K562 (cell line): ENCODE results near the gene CEP131. TPM values are rescaled to one million over a fixed set of nuclear protein-coding genes. Genes with fewer than 3 reads are reported as not detected.

ENCODE experiments used
- BCOR ChIP-seq: fragments of 450-650 bp; IDR thresholded peaks from 2 replicates; pipeline ENCODE4 v1.6.1; 2016
- ESRRB ChIP-seq: fragments of 250-450 bp; sonication (Bioruptor Pico); IDR thresholded peaks from 2 replicates; pipeline ENCODE4 v1.5.0; 2020; ENCODE audit warnings: mild to moderate bottlenecking, moderate library complexity, borderline replicate concordance
- FOXJ2 ChIP-seq: fragments of 200-800 bp; sonication (Bioruptor generic); IDR thresholded peaks from 2 replicates; pipeline ENCODE4 v1.6.1; 2016; ENCODE audit warnings: missing genetic modification characterization, missing compliant biosample characterization
- GABPB2 ChIP-seq: fragments of 250-450 bp; sonication (Bioruptor Pico); conservative IDR thresholded peaks from 2 replicates; pipeline ENCODE4 v1.5.1; 2021; ENCODE audit warnings: mild to moderate bottlenecking
- GATAD2A ChIP-seq: fragments of 450-650 bp; IDR thresholded peaks from 2 replicates; pipeline ENCODE4 v1.6.1; 2017
- HCFC1 ChIP-seq: IDR thresholded peaks from 2 replicates; pipeline ENCODE4 v1.6.1; 2012; ENCODE audit warnings: low read depth, low read length, improper control_type of control experiment
- HNRNPH1 ChIP-seq: fragments of 200-400 bp; formaldehyde crosslinking; optimal IDR thresholded peaks from 2 replicates; pipeline ENCODE3; 2017; ENCODE audit warnings: low read depth, mild to moderate bottlenecking, low read length, moderate library complexity
- MAFG ChIP-seq: fragments of 450-650 bp; conservative IDR thresholded peaks from 2 replicates; pipeline ENCODE4 v1.6.1; 2016; ENCODE audit warnings: missing genetic modification characterization, missing compliant biosample characterization
- MAZ ChIP-seq, 2 experiments: fragments of 450-650 bp in 1 of 2; sonication (generic) in 1 of 2; formaldehyde crosslinking; IDR thresholded peaks in 1 of 2; conservative IDR thresholded peaks in 1 of 2; 2 replicates each; pipeline versions ENCODE4 v1.4.0 to v1.5.0; 2020; ENCODE audit warnings: mild to moderate bottlenecking in 1 of 2, missing genetic modification reagents in 1 of 2
- MXI1 ChIP-seq: IDR thresholded peaks from 2 replicates; pipeline ENCODE4 v1.6.1; 2011; ENCODE audit warnings: low read depth, mild to moderate bottlenecking, improper control_type of control experiment, low read length
- NFIX ChIP-seq: fragments of 250-450 bp; sonication (Bioruptor Pico); IDR thresholded peaks from 2 replicates; pipeline ENCODE4 v1.4.0; 2020; ENCODE audit warnings: low read depth, mild to moderate bottlenecking, moderate library complexity
- NR2C1 ChIP-seq, 2 experiments: fragments of 450-650 bp; IDR thresholded peaks; 2 replicates each; pipeline ENCODE4 v1.6.1; 2017; ENCODE audit warnings: mild to moderate bottlenecking in 2 of 2, antibody characterized with exemption in 1 of 2, inconsistent platforms in 1 of 2, missing compliant biosample characterization in 1 of 2, missing genetic modification characterization in 1 of 2
- PHF21A ChIP-seq: fragments of 450-650 bp; IDR thresholded peaks from 2 replicates; pipeline ENCODE4 v1.6.1; 2017; ENCODE audit warnings: low read depth, borderline replicate concordance
- POLR3G ChIP-seq: IDR thresholded peaks from 2 replicates; pipeline ENCODE4 v1.6.1; 2011; ENCODE audit not compliant: insufficient read length, insufficient replicate concordance; ENCODE audit errors: extremely low read depth
- PTTG1 ChIP-seq: fragments of 450-650 bp; IDR thresholded peaks from 2 replicates; pipeline ENCODE4 v1.6.1; 2016; ENCODE audit warnings: low read depth, mild to moderate bottlenecking, missing genetic modification characterization, missing compliant biosample characterization
- RCOR1 ChIP-seq, 2 experiments: IDR thresholded peaks; 2 replicates each; pipeline ENCODE4 v1.6.1; 2012; ENCODE audit warnings: low read depth in 2 of 2, low read length in 2 of 2, borderline replicate concordance in 1 of 2, improper control_type of control experiment in 1 of 2
- RNF2 ChIP-seq: sonication (generic); IDR thresholded peaks from 2 replicates; pipeline ENCODE4 v1.6.1; 2016
- SMAD4 ChIP-seq: fragments of 250-450 bp; sonication (Bioruptor Pico); conservative IDR thresholded peaks from 2 replicates; pipeline ENCODE4 v1.8.0; 2021; ENCODE audit warnings: inconsistent platforms, mild to moderate bottlenecking, moderate library complexity
- SMARCC2 ChIP-seq: fragments of 450-650 bp; IDR thresholded peaks from 2 replicates; pipeline ENCODE4 v1.6.1; 2017; ENCODE audit warnings: antibody characterized with exemption, moderate library complexity, mild to moderate bottlenecking, low read depth
- SOX6 ChIP-seq: fragments of 450-650 bp; IDR thresholded peaks from 2 replicates; pipeline ENCODE4 v1.6.1; 2014; ENCODE audit warnings: mild to moderate bottlenecking
- ZEB2 ChIP-seq: fragments of 450-650 bp; IDR thresholded peaks from 2 replicates; pipeline ENCODE4 v1.6.1; 2016
- polyA plus RNA-seq, 8 experiments: library from polyadenylated mRNA; depleted of rRNA in 4 of 8; stranded (reverse) in 5 of 8; unstranded in 3 of 8; fragments of >200 nt; fragmentation: Nextera tagmentation in 2 of 8; fragmentation: Illumina TruSeq in 1 of 8; extraction: Ambion mirVana in 2 of 8; extraction: Trizol in 1 of 8; gene quantifications; 2 replicates each; pipeline versions ENCODE4 v1.2.1 to v1.2.3, GENCODE V29; 2011 to 2014; ENCODE audit warnings: inconsistent platforms in 1 of 8, missing spikeins in 1 of 8
- total RNA-seq, 7 experiments: library from RNA; depleted of rRNA in 6 of 7; stranded (reverse); fragments of >200 nt in 6 of 7; fragmentation: Illumina TruSeq in 2 of 7; extraction: Trizol in 2 of 7; gene quantifications; 2 replicates each; pipeline versions ENCODE4 v1.2.1 to v1.2.3, GENCODE V29; 2011 to 2021; ENCODE audit warnings: low replicate concordance in 1 of 7
- TF ChIP-seq, protein P1 (sequence below): fragments of 250-450 bp; sonication (Bioruptor Pico); IDR thresholded peaks from 2 replicates; pipeline ENCODE4 v1.8.0; 2022; ENCODE audit warnings: inconsistent platforms
- TF ChIP-seq, protein P2 (sequence below): fragments of 250-450 bp; sonication (Bioruptor Pico); IDR thresholded peaks from 2 replicates; pipeline ENCODE4 v1.8.0; 2021; ENCODE audit warnings: borderline replicate concordance, mild to moderate bottlenecking, moderate library complexity; ENCODE audit not compliant: poor library complexity, severe bottlenecking
- TF ChIP-seq, protein P3 (sequence below): fragments of 450-650 bp; IDR thresholded peaks from 2 replicates; pipeline ENCODE4 v1.6.1; 2016

Gene CEP131
- total and polyA plus RNA-seq, 9 of the 15 experiments (the other 6 are each of a cell fraction or from before 2014, with no cell fraction given) = 0.24 to 21.2 (median 2.3) TPM

DNA sequence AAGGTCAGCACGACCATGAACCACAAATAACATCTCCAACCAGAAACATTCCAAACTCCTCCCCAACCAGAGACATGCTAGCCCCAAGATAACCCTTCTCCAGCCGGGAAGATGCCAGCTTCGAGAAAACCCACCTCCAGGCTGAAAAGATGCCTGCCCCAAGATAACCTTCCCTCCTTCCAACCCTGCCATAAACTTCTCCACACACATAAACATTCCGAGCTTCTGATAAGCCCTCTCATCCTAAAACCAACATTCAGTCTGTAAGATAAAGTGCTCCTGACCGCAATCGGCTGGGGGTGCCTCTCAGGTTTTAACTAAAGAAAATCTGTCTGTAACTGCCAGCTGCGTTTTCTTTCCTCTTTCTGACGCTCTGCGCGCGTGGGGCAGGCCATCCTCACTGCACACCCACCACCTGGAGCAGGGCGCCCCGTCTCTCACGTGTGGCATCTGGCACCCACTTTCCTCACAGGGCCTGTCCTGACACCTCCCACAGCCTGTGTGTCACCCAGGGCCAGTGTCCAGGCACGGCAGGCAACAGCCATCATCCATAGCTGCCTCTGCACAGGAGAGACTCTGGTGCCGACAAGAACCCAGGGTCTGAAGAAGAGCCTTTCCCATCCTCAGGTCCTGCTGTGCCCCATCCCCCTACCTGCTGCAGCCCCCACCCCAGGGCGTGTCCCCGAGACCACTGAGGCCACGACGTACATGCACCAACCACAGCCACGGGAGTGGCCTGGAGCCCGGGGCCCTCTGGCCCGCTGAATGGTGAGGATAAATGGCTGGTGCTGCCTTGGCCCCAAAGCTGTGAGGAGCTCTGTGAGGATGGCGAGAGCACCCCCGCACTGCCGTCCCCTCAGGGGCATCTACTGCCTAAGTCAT is 12.4 kb upstream of the CEP131 start (continued):
- TF ChIP-seq HCFC1 (no peak), RNF2 (peak; percentile 57; the same call in 1 of the 2 replicates), SOX6 (peak; percentile 68; the same call in 1 of the 2 replicates), SMARCC2 (0 out of 2 replicates have a peak, but pooled peaks have one; percentile 48), HNRNPH1 (no peak), BCOR (peak; percentile 80), MAFG (tag) (no peak), NFIX (no peak), RCOR1 (IDR thresholded peaks at IDR 0.05; ENCODE audit: borderline replicate concordance in 1 of 2, low read depth in 2 of 2, low read length in 2 of 2) (peak; percentile 60 to 97; a peak in 2 of 4 replicates), GABPB2 (no peak), NR2C1 (IDR thresholded peaks at IDR 0.05) (no peak), NR2C1 (tag; IDR thresholded peaks at IDR 0.05) (no peak), ZEB2 (peak; percentile 46; the same call in 1 of the 2 replicates), GATAD2A (peak; percentile 85; the same call in 1 of the 2 replicates), MAZ (CRISPR knock-in tag; conservative IDR thresholded peaks at IDR 0.05 in 1 of 2, IDR thresholded peaks at IDR 0.05 in 1 of 2) (peak in 1 of 2 experiments; percentile 23; a peak in 1 of 4 replicates), PTTG1 (tag) (no peak), SMAD4 (peak; percentile 84), FOXJ2 (0 out of 2 replicates have a peak, but pooled peaks have one; percentile 20), ESRRB (CRISPR knock-in tag) (no peak), MXI1 (no peak), PHF21A (peak; percentile 22; the same call in 1 of the 2 replicates), POLR3G (no peak)
- TF ChIP-seq, protein P1, sequence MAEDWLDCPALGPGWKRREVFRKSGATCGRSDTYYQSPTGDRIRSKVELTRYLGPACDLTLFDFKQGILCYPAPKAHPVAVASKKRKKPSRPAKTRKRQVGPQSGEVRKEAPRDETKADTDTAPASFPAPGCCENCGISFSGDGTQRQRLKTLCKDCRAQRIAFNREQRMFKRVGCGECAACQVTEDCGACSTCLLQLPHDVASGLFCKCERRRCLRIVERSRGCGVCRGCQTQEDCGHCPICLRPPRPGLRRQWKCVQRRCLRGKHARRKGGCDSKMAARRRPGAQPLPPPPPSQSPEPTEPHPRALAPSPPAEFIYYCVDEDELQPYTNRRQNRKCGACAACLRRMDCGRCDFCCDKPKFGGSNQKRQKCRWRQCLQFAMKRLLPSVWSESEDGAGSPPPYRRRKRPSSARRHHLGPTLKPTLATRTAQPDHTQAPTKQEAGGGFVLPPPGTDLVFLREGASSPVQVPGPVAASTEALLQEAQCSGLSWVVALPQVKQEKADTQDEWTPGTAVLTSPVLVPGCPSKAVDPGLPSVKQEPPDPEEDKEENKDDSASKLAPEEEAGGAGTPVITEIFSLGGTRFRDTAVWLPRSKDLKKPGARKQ (CRISPR knock-in tag) = no peak
- TF ChIP-seq, protein P2, sequence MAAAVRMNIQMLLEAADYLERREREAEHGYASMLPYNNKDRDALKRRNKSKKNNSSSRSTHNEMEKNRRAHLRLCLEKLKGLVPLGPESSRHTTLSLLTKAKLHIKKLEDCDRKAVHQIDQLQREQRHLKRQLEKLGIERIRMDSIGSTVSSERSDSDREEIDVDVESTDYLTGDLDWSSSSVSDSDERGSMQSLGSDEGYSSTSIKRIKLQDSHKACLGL (CRISPR knock-in tag) = no peak
- TF ChIP-seq, protein P3, sequence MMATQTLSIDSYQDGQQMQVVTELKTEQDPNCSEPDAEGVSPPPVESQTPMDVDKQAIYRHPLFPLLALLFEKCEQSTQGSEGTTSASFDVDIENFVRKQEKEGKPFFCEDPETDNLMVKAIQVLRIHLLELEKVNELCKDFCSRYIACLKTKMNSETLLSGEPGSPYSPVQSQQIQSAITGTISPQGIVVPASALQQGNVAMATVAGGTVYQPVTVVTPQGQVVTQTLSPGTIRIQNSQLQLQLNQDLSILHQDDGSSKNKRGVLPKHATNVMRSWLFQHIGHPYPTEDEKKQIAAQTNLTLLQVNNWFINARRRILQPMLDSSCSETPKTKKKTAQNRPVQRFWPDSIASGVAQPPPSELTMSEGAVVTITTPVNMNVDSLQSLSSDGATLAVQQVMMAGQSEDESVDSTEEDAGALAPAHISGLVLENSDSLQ = peak; percentile 52
